Spleen (tissue), 7 donors: ENCODE results near the gene TLK1.

Experiments used
- CTCF ChIP-seq, 11 experiments: fragments of 200-600 bp in 7 of 11; fragments of 450-650 bp in 4 of 11; sonication (generic) in 4 of 11; IDR thresholded peaks in 8 of 11; conservative IDR thresholded peaks in 3 of 11; 1 replicate in 7 of 11; 2 replicates in 4 of 11; pipeline versions ENCODE4 v1.4.0 to v1.8.0; 2016 to 2021; ENCODE audit warnings: antibody characterized with exemption in 11 of 11, inconsistent platforms in 4 of 11, mild to moderate bottlenecking in 1 of 11
- POLR2A ChIP-seq, 3 donors: fragments of 450-650 bp; IDR thresholded peaks; one replicate each; pipeline ENCODE4 v1.5.1; 2017; ENCODE audit warnings: antibody characterized with exemption in 3 of 3, mild to moderate bottlenecking in 1 of 3
- POLR2AphosphoS5 ChIP-seq, 3 donors: sonication (generic); formaldehyde crosslinking; IDR thresholded peaks; one replicate each; pipeline ENCODE4 v1.5.1; 2017; ENCODE audit warnings: antibody characterized with exemption in 3 of 3
- donor health status: DM: no; HTN: no; CAD: no; lungs with moderate emphysema.
- donor health status: DM: no; HTN: no; CAD: no.
- donor health status: DM: no; HTN: no; CAD: no.

GRCh38 chr2:171185165-171185818 lies 24.6 kb upstream of the TLK1 start:
- TF ChIP-seq POLR2A (IDR thresholded peaks at IDR 0.05) (no peak), POLR2AphosphoS5 (IDR thresholded peaks at IDR 0.05) (no peak), CTCF (IDR thresholded peaks at IDR 0.05 in 8 of 11, conservative IDR thresholded peaks at IDR 0.05 in 3 of 11) (no peak)
